CD14-positive monocyte (primary cell): ENCODE results near the gene EXOSC10. TPM values are rescaled to one million over a fixed set of nuclear protein-coding genes. Genes with fewer than 3 reads are reported as not detected.

ENCODE experiments used
- DNase-seq, 3 donors: peaks; one replicate each; pipeline ENCODE4 v3.0.0-alpha.2; 2011 to 2022
- H2AFZ ChIP-seq: 2 replicates; pipeline ENCODE4 v1.6.0; 2012; ENCODE audit warnings: mild to moderate bottlenecking, low read depth, low read length, inconsistent platforms; ENCODE audit not compliant: insufficient read depth, poor library complexity, severe bottlenecking
- H3K27ac ChIP-seq, 2 donors: 1 replicate in 1 of 2; 2 replicates in 1 of 2; pipeline ENCODE4 v1.5.1; 2012 to 2013; ENCODE audit warnings: low read length in 2 of 2, control low read depth in 1 of 2, inconsistent platforms in 1 of 2, low read depth in 1 of 2, mild to moderate bottlenecking in 1 of 2
- H3K27me3 ChIP-seq, 2 donors: one replicate each; pipeline versions ENCODE4 v1.6.0 to v1.6.1; 2011 to 2013; ENCODE audit warnings: low read length in 2 of 2; ENCODE audit not compliant: control insufficient read depth in 2 of 2, insufficient read depth in 2 of 2
- H3K36me3 ChIP-seq, 2 donors: replicated peaks in 1 of 2; 1 replicate in 1 of 2; 2 replicates in 1 of 2; pipeline versions ENCODE4 v1.5.1 to v1.6.1; 2012 to 2013; ENCODE audit warnings: low read length in 2 of 2, control low read depth in 1 of 2, inconsistent platforms in 1 of 2, mild to moderate bottlenecking in 1 of 2; ENCODE audit not compliant: insufficient read depth in 2 of 2, control insufficient read depth in 1 of 2
- H3K4me1 ChIP-seq, 2 donors: 1 replicate in 1 of 2; 2 replicates in 1 of 2; pipeline versions ENCODE4 v1.5.1 to v1.6.1; 2012 to 2013; ENCODE audit warnings: low read length in 2 of 2, control low read depth in 1 of 2, inconsistent platforms in 1 of 2, mild to moderate bottlenecking in 1 of 2, moderate library complexity in 1 of 2; ENCODE audit not compliant: insufficient read depth in 2 of 2, control insufficient read depth in 1 of 2
- H3K4me2 ChIP-seq: replicated peaks from 2 replicates; pipeline ENCODE3; 2012; ENCODE audit warnings: low read length, moderate library complexity, mild to moderate bottlenecking; ENCODE audit not compliant: poor library complexity, severe bottlenecking; ENCODE audit errors: extremely low read depth
- H3K4me3 ChIP-seq, 3 experiments: fragments of 200-600 bp in 1 of 3; sonication (generic) in 1 of 3; replicated peaks in 1 of 3; 1 replicate in 2 of 3; 2 replicates in 1 of 3; pipeline ENCODE4 v1.5.1; 2011 to 2013; ENCODE audit warnings: low read length in 3 of 3, mild to moderate bottlenecking in 3 of 3, control low read depth in 2 of 3, low read depth in 2 of 3, inconsistent platforms in 1 of 3, moderate library complexity in 1 of 3
- H3K79me2 ChIP-seq: 2 replicates; pipeline ENCODE4 v1.6.0; 2012; ENCODE audit warnings: mild to moderate bottlenecking, control low read depth, inconsistent platforms, low read length, moderate library complexity; ENCODE audit not compliant: insufficient read depth
- H3K9ac ChIP-seq: 2 replicates; pipeline ENCODE4 v1.6.0; 2017; ENCODE audit warnings: low read length, mild to moderate bottlenecking; ENCODE audit not compliant: insufficient read depth, poor library complexity, severe bottlenecking
- H3K9me3 ChIP-seq, 2 donors: replicated peaks in 1 of 2; 1 replicate in 1 of 2; 2 replicates in 1 of 2; pipeline versions ENCODE4 v1.5.1 to v1.6.1; 2012 to 2013; ENCODE audit warnings: low read length in 2 of 2, control low read depth in 1 of 2; ENCODE audit not compliant: control insufficient read depth in 1 of 2, insufficient read depth in 1 of 2
- H4K20me1 ChIP-seq: 2 replicates; pipeline ENCODE4 v1.6.0; 2012; ENCODE audit warnings: mild to moderate bottlenecking, low read length, control low read depth, moderate library complexity; ENCODE audit not compliant: insufficient read depth
- H3K27ac Mint-ChIP-seq, 7 donors: one replicate each; pipeline ENCODE4 v1.8.0; 2020; ENCODE audit warnings: mild to moderate bottlenecking in 7 of 7, mixed read lengths in 7 of 7, moderate library complexity in 6 of 7, inconsistent platforms in 2 of 7
- H3K27me3 Mint-ChIP-seq, 3 donors: one replicate each; pipeline ENCODE4 v1.8.0; 2021 to 2022; ENCODE audit warnings: low read depth in 3 of 3, mild to moderate bottlenecking in 3 of 3, mixed read lengths in 3 of 3, moderate library complexity in 3 of 3, inconsistent platforms in 1 of 3
- H3K36me3 Mint-ChIP-seq, 2 donors: one replicate each; pipeline ENCODE4 v1.8.0; 2020; ENCODE audit warnings: mixed read lengths in 2 of 2, inconsistent platforms in 1 of 2, mild to moderate bottlenecking in 1 of 2
- H3K4me1 Mint-ChIP-seq: one replicate; pipeline ENCODE4 v1.8.0; 2020; ENCODE audit warnings: mild to moderate bottlenecking, mixed read lengths
- H3K4me3 Mint-ChIP-seq, 2 donors: one replicate each; pipeline ENCODE4 v1.8.0; 2020; ENCODE audit warnings: mild to moderate bottlenecking in 2 of 2, mixed read lengths in 2 of 2, moderate library complexity in 1 of 2
- H3K9me3 Mint-ChIP-seq, 7 donors: one replicate each; pipeline ENCODE4 v1.8.0; 2020 to 2022; ENCODE audit warnings: mixed read lengths in 7 of 7, mild to moderate bottlenecking in 6 of 7, moderate library complexity in 6 of 7, inconsistent platforms in 2 of 7
- whole genome bisulfite sequencing: methylation state at CpG from one replicate; pipeline ENCODE4 v1.1.5; 2013; ENCODE audit warnings: missing lambda C conversion rate; ENCODE audit not compliant: insufficient coverage; 5-methylcytosine and 5-hydroxymethylcytosine counted together
- intact Hi-C, 2 donors: fragments of 100-400 bp; cut with micrococcal nuclease; formaldehyde crosslinking; loops; one replicate each; pipeline versions ENCODE4 v1.15.0 to v1.15.1; 2023
- polyA plus RNA-seq, 3 donors: library from polyadenylated mRNA; depleted of rRNA in 1 of 3; unstranded in 2 of 3; stranded (reverse) in 1 of 3; fragments of 300-500 nt in 2 of 3; fragments of >200 nt in 1 of 3; fragmentation: Illumina TruSeq in 2 of 3; gene quantifications; 1 replicate in 2 of 3; 2 replicates in 1 of 3; pipeline ENCODE4 v1.2.3, GENCODE V29; 2012 to 2021
- TF ChIP-seq, protein P1 (sequence below): fragments of 200-600 bp; IDR thresholded peaks from one replicate; pipeline ENCODE4 v1.8.0; 2022; ENCODE audit warnings: antibody characterized with exemption, mild to moderate bottlenecking

EXOSC10 gene
- polyA plus RNA-seq, 3 donors: 24.0 to 66.3 (median 27.4) TPM

DNA sequence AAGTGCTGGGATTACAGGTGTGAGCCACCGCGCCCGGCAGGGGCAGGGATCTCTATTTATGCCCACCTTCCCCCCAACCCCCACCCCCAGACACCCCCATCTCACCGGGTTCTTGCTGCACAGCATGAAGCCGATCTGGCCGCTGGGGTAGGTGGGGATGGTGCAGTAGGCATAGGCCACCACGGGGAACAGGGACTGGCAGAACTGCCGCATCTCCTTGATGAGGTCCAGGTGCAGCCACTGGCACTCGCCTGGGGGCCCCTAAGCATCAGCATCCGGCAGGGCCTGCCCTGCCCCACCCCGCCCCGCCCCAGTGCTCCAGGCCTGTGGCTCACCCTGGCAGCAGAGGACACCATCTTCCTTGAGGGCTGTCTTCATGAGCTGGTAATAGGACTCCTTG is 44.0 kb downstream of the EXOSC10 start:
- Histone ChIP-seq H3K4me3 (no peak overlapping the region), H4K20me1 (no peaks in the 10 kb centered on the region), H3K9me3 (no peaks in the 10 kb centered on the region), H3K4me1 (peaks cover 21 to 35% of the 10 kb centered on the region in 2 donors), H3K36me3 (peaks cover 12 to 32% of the 10 kb centered on the region in 2 donors), H2AFZ (no peak overlapping the region), H3K79me2 (peaks cover 12% of the 10 kb centered on the region), H3K27ac (no peak overlapping the region), H3K9ac (no peak overlapping the region), H3K4me2 (no peak overlapping the region), H3K27me3 (no peaks in the 10 kb centered on the region)
- Mint-ChIP-seq H3K27ac (no peak overlapping the region), H3K27me3 (peaks cover 0 to 6% (median 5%) of the 10 kb centered on the region in 3 donors), H3K4me3 (no peak overlapping the region), H3K4me1 (peaks cover 33% of the 10 kb centered on the region), H3K36me3 (peaks cover 20 to 40% of the 10 kb centered on the region in 2 donors), H3K9me3 (peaks cover 0 to 3% (median 0%) of the 10 kb centered on the region in 7 donors)
- intact Hi-C loops: no loop called here
- 95% methylated on average over 6 of the region's 12 CpGs for WGBS
- no peak for DNase-seq
- TF ChIP-seq, protein P1, sequence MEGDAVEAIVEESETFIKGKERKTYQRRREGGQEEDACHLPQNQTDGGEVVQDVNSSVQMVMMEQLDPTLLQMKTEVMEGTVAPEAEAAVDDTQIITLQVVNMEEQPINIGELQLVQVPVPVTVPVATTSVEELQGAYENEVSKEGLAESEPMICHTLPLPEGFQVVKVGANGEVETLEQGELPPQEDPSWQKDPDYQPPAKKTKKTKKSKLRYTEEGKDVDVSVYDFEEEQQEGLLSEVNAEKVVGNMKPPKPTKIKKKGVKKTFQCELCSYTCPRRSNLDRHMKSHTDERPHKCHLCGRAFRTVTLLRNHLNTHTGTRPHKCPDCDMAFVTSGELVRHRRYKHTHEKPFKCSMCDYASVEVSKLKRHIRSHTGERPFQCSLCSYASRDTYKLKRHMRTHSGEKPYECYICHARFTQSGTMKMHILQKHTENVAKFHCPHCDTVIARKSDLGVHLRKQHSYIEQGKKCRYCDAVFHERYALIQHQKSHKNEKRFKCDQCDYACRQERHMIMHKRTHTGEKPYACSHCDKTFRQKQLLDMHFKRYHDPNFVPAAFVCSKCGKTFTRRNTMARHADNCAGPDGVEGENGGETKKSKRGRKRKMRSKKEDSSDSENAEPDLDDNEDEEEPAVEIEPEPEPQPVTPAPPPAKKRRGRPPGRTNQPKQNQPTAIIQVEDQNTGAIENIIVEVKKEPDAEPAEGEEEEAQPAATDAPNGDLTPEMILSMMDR: no peak

DNA sequence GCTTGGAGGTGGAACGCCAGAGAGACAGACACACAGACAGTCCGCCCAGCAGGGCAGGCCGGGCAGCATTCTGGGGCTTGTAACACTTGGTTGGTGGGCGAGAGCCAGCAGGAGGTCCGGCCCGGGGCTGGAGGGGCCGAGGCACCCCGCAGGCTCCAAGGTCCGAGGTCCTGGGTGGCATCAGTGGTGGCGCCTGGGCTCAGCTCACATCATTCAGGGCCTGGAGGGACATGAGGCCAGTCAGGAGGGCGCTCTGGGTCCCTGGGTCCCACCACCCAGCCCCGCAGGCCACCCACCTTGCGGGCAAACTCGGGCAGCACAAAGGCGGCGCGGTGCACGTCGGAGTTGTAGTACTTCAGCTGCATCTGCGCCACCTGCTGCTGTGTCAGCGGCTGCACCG is 45.0 kb downstream of the EXOSC10 start:
- Histone ChIP-seq H3K27me3 (no peaks in the 10 kb centered on the region), H3K4me2 (no peak overlapping the region), H3K9ac (no peak overlapping the region), H3K79me2 (peaks cover 12% of the 10 kb centered on the region), H3K4me3 (no peak overlapping the region), H3K9me3 (no peaks in the 10 kb centered on the region), H4K20me1 (no peaks in the 10 kb centered on the region), H3K4me1 (peaks cover 19 to 30% of the 10 kb centered on the region in 2 donors), H3K36me3 (peaks cover 12 to 32% of the 10 kb centered on the region in 2 donors), H2AFZ (no peak overlapping the region), H3K27ac (no peak overlapping the region)
- WGBS: 92% methylated on average over 22 of the region's 22 CpGs
- H3K27me3 Mint-ChIP-seq: peaks cover 0 to 6% (median 5%) of the 10 kb centered on the region in 3 donors
- peaks cover 0 to 5% (median 0%) of the 10 kb centered on the region in 7 donors for H3K9me3 Mint-ChIP-seq
- peaks cover 20 to 40% of the 10 kb centered on the region in 2 donors for H3K36me3 Mint-ChIP-seq
- TF ChIP-seq, protein P1: no peak
- H3K4me3 Mint-ChIP-seq: no peak overlapping the region
- H3K27ac Mint-ChIP-seq: no peak overlapping the region
- intact Hi-C loops: no loop called here
- peaks cover 28% of the 10 kb centered on the region for H3K4me1 Mint-ChIP-seq
- no peak for DNase-seq
